Common myeloid progenitor, CD34-positive (primary cell): ENCODE results near the gene ZCCHC7.
A peak's percentile ranks its signal among the peaks of the same experiment; 100 is the strongest.

Experiments
- CTCF ChIA-PET: fragments of 350-600 bp; sonication (Branson Sonifier 250); formaldehyde crosslinking; loops from one replicate; lab custom pipeline; 2021; ENCODE audit warnings: antibody characterized with exemption; lab: Charles Lee
- POLR2A ChIA-PET: fragments of 350-600 bp; sonication (Branson Sonifier 250); formaldehyde crosslinking; loops from one replicate; lab custom pipeline; 2021; ENCODE audit warnings: antibody characterized with exemption; lab: Charles Lee
- DNase-seq, 3 donors: peaks; one replicate each; pipeline versions ENCODE4 v3.0.0 to v3.0.0-alpha.2; 2013
- H3K27ac ChIP-seq, 2 experiments: 1 replicate in 1 of 2; 2 replicates in 1 of 2; pipeline ENCODE4 v1.7.0; 2013; ENCODE audit warnings: inconsistent platforms in 2 of 2, low read length in 2 of 2, mild to moderate bottlenecking in 2 of 2, low read depth in 1 of 2, moderate library complexity in 1 of 2; ENCODE audit not compliant: severe bottlenecking in 2 of 2, insufficient read depth in 1 of 2, poor library complexity in 1 of 2
- H3K27me3 ChIP-seq, 5 experiments: replicated peaks in 2 of 5; 1 replicate in 3 of 5; 2 replicates in 2 of 5; pipeline versions ENCODE4 v1.6.1 to v1.7.0; 2013; ENCODE audit warnings: low read length in 4 of 5, mild to moderate bottlenecking in 2 of 5, moderate library complexity in 2 of 5, inconsistent platforms in 1 of 5; ENCODE audit not compliant: insufficient read depth in 5 of 5, control insufficient read depth in 4 of 5
- H3K36me3 ChIP-seq, 4 experiments: 1 replicate in 2 of 4; 2 replicates in 2 of 4; pipeline versions ENCODE4 v1.6.1 to v1.7.0; 2013; ENCODE audit warnings: low read length in 3 of 4, control low read depth in 1 of 4, mild to moderate bottlenecking in 1 of 4; ENCODE audit not compliant: control insufficient read depth in 4 of 4, insufficient read depth in 4 of 4
- H3K4me1 ChIP-seq, 4 experiments: 1 replicate in 3 of 4; 2 replicates in 1 of 4; pipeline versions ENCODE4 v1.6.1 to v1.7.1; 2013; ENCODE audit warnings: low read length in 3 of 4, mild to moderate bottlenecking in 3 of 4, control low read depth in 1 of 4, inconsistent platforms in 1 of 4, moderate library complexity in 1 of 4; ENCODE audit not compliant: control insufficient read depth in 4 of 4, insufficient read depth in 4 of 4; ENCODE audit errors: control extremely low read depth in 1 of 4
- H3K4me3 ChIP-seq, 7 experiments: 1 replicate in 4 of 7; 2 replicates in 3 of 7; pipeline versions ENCODE4 v1.5.1 to v1.7.0; 2013; ENCODE audit warnings: mild to moderate bottlenecking in 7 of 7, low read length in 6 of 7, moderate library complexity in 6 of 7, inconsistent platforms in 2 of 7, low read depth in 2 of 7, control low read depth in 1 of 7; ENCODE audit not compliant: insufficient read depth in 4 of 7, control insufficient read depth in 1 of 7; ENCODE audit errors: extremely low read depth in 1 of 7
- H3K9me3 ChIP-seq, 5 experiments: 1 replicate in 4 of 5; 2 replicates in 1 of 5; pipeline versions ENCODE4 v1.6.1 to v1.7.1; 2013; ENCODE audit warnings: low read length in 4 of 5, mild to moderate bottlenecking in 2 of 5, inconsistent platforms in 1 of 5, low read depth in 1 of 5, moderate library complexity in 1 of 5; ENCODE audit not compliant: control insufficient read depth in 4 of 5, insufficient read depth in 2 of 5; ENCODE audit errors: control extremely low read depth in 1 of 5
- WGBS: methylation state at CpG from one replicate; pipeline ENCODE4 v1.1.5; 2013; ENCODE audit not compliant: insufficient coverage; 5-methylcytosine and 5-hydroxymethylcytosine counted together

ZCCHC7 gene

GRCh38 chr9:37399336-37399735 lies 279.0 kb downstream of the ZCCHC7 start:
- Histone ChIP-seq H3K27ac (no peak overlapping the region), H3K9me3 (no peaks in the 10 kb centered on the region), H3K4me3 (no peak overlapping the region), H3K4me1 (no peaks in the 10 kb centered on the region), H3K27me3 (no peaks in the 10 kb centered on the region), H3K36me3 (no peaks in the 10 kb centered on the region)
- WGBS, result no CpG with 5 or more reads among the region's 2 CpGs
- CTCF ChIA-PET, result interaction anchor here (0.6 kb wide), 1 partner anchor 689 kb away, joined by 4 read pairs; no protein-coding TSS in a partner anchor
- DNase-seq, result no peak
- POLR2A ChIA-PET, result no interaction called here

GRCh38 chr9:37404590-37404989 lies 284.2 kb downstream of the ZCCHC7 start:
- Histone ChIP-seq H3K4me3 (no peak overlapping the region), H3K27me3 (no peaks in the 10 kb centered on the region), H3K9me3 (no peaks in the 10 kb centered on the region), H3K27ac (no peak overlapping the region), H3K36me3 (no peaks in the 10 kb centered on the region), H3K4me1 (no peaks in the 10 kb centered on the region)
- 97% methylated on average over 8 of the region's 9 CpGs for WGBS
- ChIA-PET CTCF (interaction anchor here (1.9 kb wide), 1 partner anchor 10 kb away, joined by 6 read pairs; no protein-coding TSS in a partner anchor), POLR2A (interaction anchor here (0.6 kb wide), 1 partner anchor 7 kb away, joined by 3 read pairs; no protein-coding TSS in a partner anchor)
- no peak for DNase-seq

GRCh38 chr9:37405350-37405749 lies 285.0 kb downstream of the ZCCHC7 start:
- H3K9me3 ChIP-seq, result no peaks in the 10 kb centered on the region
- CTCF ChIA-PET, result interaction anchor here (0.7 kb wide), 1 partner anchor 9 kb away, joined by 3 read pairs; no protein-coding TSS in a partner anchor
- 96% methylated on average over 3 of the region's 3 CpGs for WGBS
- H3K4me1 ChIP-seq, result no peaks in the 10 kb centered on the region
- POLR2A ChIA-PET, result no interaction called here
- DNase-seq, result no peak
- H3K36me3 ChIP-seq, result no peaks in the 10 kb centered on the region
- no peaks in the 10 kb centered on the region for H3K27me3 ChIP-seq
- H3K4me3 ChIP-seq, result no peak overlapping the region
- H3K27ac ChIP-seq, result no peak overlapping the region

- H3K4me3 ChIP-seq, result no peak overlapping the region
- no peaks in the 10 kb centered on the region for H3K9me3 ChIP-seq
- CTCF ChIA-PET, result interaction anchor here (0.7 to 2.4 kb wide), 6 partner anchors 8 to 51 kb away, joined by 3 to 10 read pairs (median 4); no protein-coding TSS in a partner anchor
- POLR2A ChIA-PET, result no interaction called here
- H3K27me3 ChIP-seq, result no peaks in the 10 kb centered on the region
- WGBS, result 85% methylated on average over 2 of the region's 10 CpGs
- H3K4me1 ChIP-seq, result no peaks in the 10 kb centered on the region
- DNase-seq, result no peak
- H3K36me3 ChIP-seq, result no peaks in the 10 kb centered on the region
- H3K27ac ChIP-seq, result no peak overlapping the region
Observed at GRCh38 chr9:37405764-37406380, 285.5 kb downstream of the ZCCHC7 start.

GRCh38 chr9:37406603-37407401 lies 286.4 kb downstream of the ZCCHC7 start:
- H3K4me3 ChIP-seq, result no peak overlapping the region
- no peaks in the 10 kb centered on the region for H3K36me3 ChIP-seq
- ChIA-PET POLR2A (no interaction called here), CTCF (interaction anchor here (0.9 to 2.4 kb wide), 6 partner anchors 12 to 68 kb away, joined by 3 to 10 read pairs (median 4); no protein-coding TSS in a partner anchor)
- 98% methylated on average over 10 of the region's 11 CpGs for WGBS
- H3K27me3 ChIP-seq, result no peaks in the 10 kb centered on the region
- no peak overlapping the region for H3K27ac ChIP-seq
- DNase-seq, result no peak
- H3K4me1 ChIP-seq, result no peaks in the 10 kb centered on the region
- no peaks in the 10 kb centered on the region for H3K9me3 ChIP-seq

- H3K9me3 ChIP-seq, result no peaks in the 10 kb centered on the region
- DNase-seq, result peak in 2 of 3 donors; percentile 43 to 45
- ChIA-PET POLR2A (no interaction called here), CTCF (interaction anchor here (1.3 to 2.4 kb wide), 4 partner anchors 11 to 69 kb away, joined by 3 to 10 read pairs (median 4); no protein-coding TSS in a partner anchor)
- no peak overlapping the region for H3K27ac ChIP-seq
- H3K27me3 ChIP-seq, result no peaks in the 10 kb centered on the region
- no peaks in the 10 kb centered on the region for H3K36me3 ChIP-seq
- H3K4me3 ChIP-seq, result no peak overlapping the region
- WGBS, result 100% methylated on average over 1 of the region's 2 CpGs
- H3K4me1 ChIP-seq, result no peaks in the 10 kb centered on the region
Observed at GRCh38 chr9:37407468-37407867, 287.1 kb downstream of the ZCCHC7 start.
